ENCODE results near the gene MT1M.
A peak's percentile ranks its signal among the peaks of the same experiment; 100 is the strongest.

The MT1M gene

DNA sequence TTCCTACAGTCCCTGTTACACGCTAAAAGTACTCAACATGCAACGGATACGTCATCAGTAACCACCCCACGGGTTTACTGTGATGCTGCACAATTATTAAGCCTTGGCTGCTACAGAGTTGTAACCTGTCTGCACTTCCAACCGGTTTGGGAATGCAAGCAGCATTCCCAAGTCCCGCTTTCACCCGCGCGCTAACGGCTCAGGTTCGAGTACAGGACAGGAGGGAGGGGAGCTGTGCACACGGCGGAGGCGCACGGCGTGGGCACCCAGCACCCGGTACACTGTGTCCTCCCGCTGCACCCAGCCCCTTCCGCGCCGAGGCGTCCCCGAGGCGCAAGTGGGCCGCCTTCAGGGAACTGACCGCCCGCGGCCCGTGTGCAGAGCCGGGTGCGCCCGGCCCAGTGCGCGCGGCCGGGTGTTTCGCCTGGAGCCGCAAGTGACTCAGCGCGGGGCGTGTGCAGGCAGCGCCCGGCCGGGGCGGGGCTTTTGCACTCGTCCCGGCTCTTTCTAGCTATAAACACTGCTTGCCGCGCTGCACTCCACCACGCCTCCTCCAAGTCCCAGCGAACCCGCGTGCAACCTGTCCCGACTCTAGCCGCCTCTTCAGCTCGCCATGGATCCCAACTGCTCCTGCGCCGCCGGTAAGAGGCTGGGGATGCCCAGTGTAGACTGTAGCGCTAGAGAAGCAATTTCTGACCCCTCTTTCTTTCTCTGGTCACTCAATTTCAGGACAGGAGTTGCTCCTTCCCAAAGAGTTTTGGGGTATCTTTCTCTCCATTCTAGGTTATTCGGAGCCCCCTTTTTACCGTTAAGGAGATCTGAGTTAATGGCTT, 24.2 kb upstream of the MT1M start, which contains the start of gene MT2A:
Gene MT2A, plus strand, starts transcription at position 542 of the 833 bp plus-strand sequence. Its CDS starts 72 bp downstream, at position 614.
- ChIA-PET CTCF (interaction anchor here (0.7 to 2.5 kb wide), 4 partner anchors 12 to 94 kb away, joined by 3 to 7 read pairs (median 4); no protein-coding TSS in a partner anchor), POLR2A (interaction anchor here (1.4 kb wide), 1 partner anchor 75 kb away, joined by 5 read pairs; no protein-coding TSS in a partner anchor)
- DNase-seq (ENCODE audit: extremely low spot score) = peak; percentile 94
- TF ChIP-seq CTCF (IDR thresholded peaks at IDR 0.05; ENCODE audit: control extremely low read depth, extremely low read depth, low read depth, missing control alignments) = no peak

DNA sequence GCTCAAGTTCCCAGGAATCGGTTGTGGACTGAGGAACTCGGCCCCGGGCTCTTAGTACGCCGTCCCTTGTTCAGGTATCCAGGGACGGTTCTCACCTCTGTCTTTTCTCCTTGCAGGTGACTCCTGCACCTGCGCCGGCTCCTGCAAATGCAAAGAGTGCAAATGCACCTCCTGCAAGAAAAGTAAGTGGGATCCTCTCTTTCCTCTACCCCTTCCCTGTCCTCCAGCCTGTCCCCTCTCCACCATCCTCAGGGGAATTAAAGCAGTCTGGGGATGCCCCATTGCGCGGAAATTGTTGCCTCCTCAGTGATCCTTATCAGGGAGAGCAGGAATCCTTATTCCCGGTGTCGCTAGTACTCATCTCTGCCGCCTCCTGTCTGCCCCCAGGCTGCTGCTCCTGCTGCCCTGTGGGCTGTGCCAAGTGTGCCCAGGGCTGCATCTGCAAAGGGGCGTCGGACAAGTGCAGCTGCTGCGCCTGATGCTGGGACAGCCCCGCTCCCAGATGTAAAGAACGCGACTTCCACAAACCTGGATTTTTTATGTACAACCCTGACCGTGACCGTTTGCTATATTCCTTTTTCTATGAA, 23.5 kb upstream of the MT1M start:
- no peak for TF ChIP-seq CTCF (IDR thresholded peaks at IDR 0.05; ENCODE audit: control extremely low read depth, extremely low read depth, low read depth, missing control alignments)
- ChIA-PET CTCF (interaction anchor here (0.7 to 3.5 kb wide), 6 partner anchors 8 to 93 kb away, joined by 3 to 15 read pairs (median 4); no protein-coding TSS in a partner anchor), POLR2A (interaction anchor here (1.4 kb wide), 1 partner anchor 74 kb away, joined by 5 read pairs; no protein-coding TSS in a partner anchor)

GRCh38 chr16:56609463-56609921, 23.0 kb upstream of the MT1M start:
- ChIA-PET POLR2A (no interaction called here), CTCF (interaction anchor here (1.0 to 3.5 kb wide), 4 partner anchors 8 to 93 kb away, joined by 3 to 15 read pairs (median 10); no protein-coding TSS in a partner anchor)
- TF ChIP-seq CTCF (IDR thresholded peaks at IDR 0.05; ENCODE audit: control extremely low read depth, extremely low read depth, low read depth, missing control alignments) = no peak
- DNase-seq (ENCODE audit: extremely low spot score) = peak; percentile 77

More for the DNA sequence above, 23.5 kb upstream of the MT1M start:
- no peak for DNase-seq (ENCODE audit: extremely low spot score)

- TF ChIP-seq CTCF (IDR thresholded peaks at IDR 0.05; ENCODE audit: control extremely low read depth, extremely low read depth, low read depth, missing control alignments) = no peak
- ChIA-PET POLR2A (no interaction called here), CTCF (interaction anchor here (1.0 to 3.5 kb wide), 4 partner anchors 9 to 92 kb away, joined by 3 to 15 read pairs (median 10); no protein-coding TSS in a partner anchor)
- no peak for DNase-seq (ENCODE audit: extremely low spot score)
These were observed 22.3 kb upstream of the MT1M start for GRCh38 chr16:56610017-56610608.

- POLR2A ChIA-PET = no interaction called here
These were observed 21.8 kb upstream of the MT1M start for GRCh38 chr16:56610609-56611111.

More at GRCh38 chr16:56610609-56611111, 21.8 kb upstream of the MT1M start:
- CTCF ChIA-PET = interaction anchor here (1.1 to 3.5 kb wide), 5 partner anchors 10 to 91 kb away, joined by 4 to 15 read pairs (median 7); no protein-coding TSS in a partner anchor
- TF ChIP-seq CTCF (IDR thresholded peaks at IDR 0.05; ENCODE audit: control extremely low read depth, extremely low read depth, low read depth, missing control alignments) = no peak
- no peak for DNase-seq (ENCODE audit: extremely low spot score)
